HEK293 (cell line): ENCODE measurements around the gene ZFTA.

Source experiments
- CTCF ChIA-PET: fragments of 350-600 bp; formaldehyde crosslinking; extraction: SDS; loops from one replicate; lab custom pipeline; 2021; ENCODE audit warnings: antibody characterized with exemption; lab: Yijun Ruan, JAX
- POLR2A ChIA-PET: fragments of 300-600 bp; formaldehyde crosslinking; extraction: SDS; loops from one replicate; lab custom pipeline; 2020; ENCODE audit warnings: antibody characterized with exemption, inconsistent platforms; lab: Yijun Ruan, JAX
- H3K27ac ChIP-seq: fragments of 200-500 bp; sonication (Bioruptor generic); 2 replicates; pipeline ENCODE4 v1.5.1; 2014; ENCODE audit warnings: low read depth, low read length, control low read depth, inconsistent platforms; ENCODE audit errors: extremely low read depth
- H3K36me3 ChIP-seq, 2 experiments: fragments of 200-500 bp in 1 of 2; sonication (Bioruptor generic) in 1 of 2; 1 replicate in 1 of 2; 2 replicates in 1 of 2; pipeline ENCODE4 v1.5.1; 2014 to 2017; ENCODE audit warnings: inconsistent platforms in 2 of 2, low read length in 2 of 2; ENCODE audit not compliant: control insufficient read depth in 2 of 2, insufficient read depth in 1 of 2
- H3K4me1 ChIP-seq: fragments of 200-500 bp; sonication (Bioruptor generic); 2 replicates; pipeline ENCODE4 v1.5.1; 2014; ENCODE audit warnings: mild to moderate bottlenecking, low read length, inconsistent platforms; ENCODE audit not compliant: control insufficient read depth, insufficient read depth
- H3K4me3 ChIP-seq: 2 replicates; pipeline ENCODE4 v1.5.1; 2011; ENCODE audit warnings: low read depth, mild to moderate bottlenecking, control low read depth, low read length, moderate library complexity
- H3K9me3 ChIP-seq: fragments of 200-500 bp; sonication (Bioruptor generic); 2 replicates; pipeline ENCODE4 v1.5.1; 2014; ENCODE audit warnings: low read depth, low read length, inconsistent platforms; ENCODE audit not compliant: control insufficient read depth, insufficient read depth
- GLIS2 ChIP-seq: fragments of 450-650 bp; formaldehyde crosslinking; IDR thresholded peaks from 2 replicates; pipeline ENCODE4 v1.5.1; 2016; ENCODE audit warnings: missing biosample characterization, missing genetic modification characterization
- KLF1 ChIP-seq: fragments of 450-650 bp; formaldehyde crosslinking; IDR thresholded peaks from 2 replicates; pipeline ENCODE4 v1.5.1; 2016; ENCODE audit warnings: missing biosample characterization, missing genetic modification characterization
- KLF9 ChIP-seq: fragments of 450-650 bp; formaldehyde crosslinking; IDR thresholded peaks from 2 replicates; pipeline ENCODE4 v1.5.1; 2016; ENCODE audit warnings: missing biosample characterization, missing genetic modification characterization, low read depth
- OSR2 ChIP-seq: fragments of 450-650 bp; formaldehyde crosslinking; IDR thresholded peaks from 2 replicates; pipeline ENCODE4 v1.5.1; 2016; ENCODE audit warnings: missing biosample characterization, missing genetic modification characterization
- PATZ1 ChIP-seq: fragments of 450-650 bp; formaldehyde crosslinking; IDR thresholded peaks from 2 replicates; pipeline ENCODE4 v1.5.1; 2016; ENCODE audit warnings: missing biosample characterization, missing genetic modification characterization
- PBX3 ChIP-seq: sonication (generic); formaldehyde crosslinking; IDR thresholded peaks from 2 replicates; pipeline ENCODE4 v1.8.1; 2022; ENCODE audit warnings: mild to moderate bottlenecking, moderate library complexity, missing genetic modification reagents
- SP7 ChIP-seq: fragments of 450-650 bp; formaldehyde crosslinking; IDR thresholded peaks from 2 replicates; pipeline ENCODE4 v1.5.1; 2016; ENCODE audit warnings: missing biosample characterization, missing genetic modification characterization
- ZBTB20 ChIP-seq: fragments of 450-650 bp; formaldehyde crosslinking; IDR thresholded peaks from 2 replicates; pipeline ENCODE4 v1.5.1; 2016; ENCODE audit warnings: missing biosample characterization, missing genetic modification characterization
- ZBTB26 ChIP-seq: fragments of 450-650 bp; formaldehyde crosslinking; optimal IDR thresholded peaks from 2 replicates; pipeline ENCODE3; 2016; ENCODE audit warnings: missing biosample characterization, mild to moderate bottlenecking, missing genetic modification characterization
- ZBTB8A ChIP-seq: fragments of 450-650 bp; formaldehyde crosslinking; IDR thresholded peaks from 2 replicates; pipeline ENCODE4 v1.5.1; 2016; ENCODE audit warnings: missing biosample characterization, missing genetic modification characterization
- ZFHX2 ChIP-seq: fragments of 450-650 bp; formaldehyde crosslinking; conservative IDR thresholded peaks from 2 replicates; pipeline ENCODE4 v1.5.1; 2016; ENCODE audit warnings: missing biosample characterization, missing genetic modification characterization
- ZIC2 ChIP-seq: fragments of 450-650 bp; formaldehyde crosslinking; IDR thresholded peaks from 2 replicates; pipeline ENCODE4 v1.5.1; 2016; ENCODE audit warnings: missing biosample characterization, missing genetic modification characterization
- ZNF18 ChIP-seq: fragments of 450-650 bp; formaldehyde crosslinking; IDR thresholded peaks from 2 replicates; pipeline ENCODE4 v1.5.1; 2016; ENCODE audit warnings: missing biosample characterization, missing genetic modification characterization
- ZNF214 ChIP-seq: fragments of 450-650 bp; formaldehyde crosslinking; IDR thresholded peaks from 2 replicates; pipeline ENCODE4 v1.5.1; 2017; ENCODE audit warnings: missing biosample characterization, mild to moderate bottlenecking, missing genetic modification characterization, borderline replicate concordance
- ZNF292 ChIP-seq: fragments of 450-650 bp; formaldehyde crosslinking; IDR thresholded peaks from 2 replicates; pipeline ENCODE4 v1.5.1; 2016; ENCODE audit warnings: low read depth, missing biosample characterization, missing genetic modification characterization, borderline replicate concordance
- ZNF311 ChIP-seq: fragments of 450-650 bp; formaldehyde crosslinking; IDR thresholded peaks from 2 replicates; pipeline ENCODE4 v1.5.1; 2017; ENCODE audit warnings: missing biosample characterization, missing genetic modification characterization, borderline replicate concordance
- ZNF335 ChIP-seq: fragments of 450-650 bp; formaldehyde crosslinking; conservative IDR thresholded peaks from 2 replicates; pipeline ENCODE4 v1.5.1; 2016; ENCODE audit warnings: missing biosample characterization, missing genetic modification characterization
- ZNF391 ChIP-seq: fragments of 450-650 bp; formaldehyde crosslinking; IDR thresholded peaks from 2 replicates; pipeline ENCODE4 v1.5.1; 2016; ENCODE audit warnings: low read depth, missing biosample characterization, missing genetic modification characterization, borderline replicate concordance
- ZNF433 ChIP-seq: fragments of 450-650 bp; formaldehyde crosslinking; IDR thresholded peaks from 2 replicates; pipeline ENCODE4 v1.5.1; 2016; ENCODE audit warnings: missing biosample characterization, missing genetic modification characterization, low read depth
- ZNF473 ChIP-seq: fragments of 450-650 bp; formaldehyde crosslinking; IDR thresholded peaks from 2 replicates; pipeline ENCODE4 v1.5.1; 2017; ENCODE audit warnings: missing biosample characterization, missing genetic modification characterization
- ZNF624 ChIP-seq: fragments of 450-650 bp; formaldehyde crosslinking; IDR thresholded peaks from 2 replicates; pipeline ENCODE4 v1.5.1; 2017; ENCODE audit warnings: missing biosample characterization, missing genetic modification characterization
- ZNF776 ChIP-seq: fragments of 450-650 bp; formaldehyde crosslinking; IDR thresholded peaks from 2 replicates; pipeline ENCODE4 v1.5.0; 2017; ENCODE audit warnings: missing biosample characterization, missing genetic modification characterization, borderline replicate concordance

Gene ZFTA

GRCh38 chr11:63770763-63771162, 2.2 kb upstream of the ZFTA start:
- ChIA-PET POLR2A (interaction anchor here (0.6 kb wide), 1 partner anchor 218 kb away, joined by 3 read pairs; no protein-coding TSS in a partner anchor), CTCF (no interaction called here)
- TF ChIP-seq ZNF391: no peak
- TF ChIP-seq KLF9 (tag by site-specific recombination): no peak
- no peak for TF ChIP-seq ZNF473 (tag by site-specific recombination)
- Histone ChIP-seq H3K9me3 (no peaks in the 10 kb centered on the region), H3K27ac (no peak overlapping the region), H3K4me1 (no peaks in the 10 kb centered on the region), H3K36me3 (peaks cover 0 to 4% of the 10 kb centered on the region in 2 experiments; a peak in 1 of 3 replicates), H3K4me3 (no peak overlapping the region)

GRCh38 chr11:63769714-63770455, 1.3 kb upstream of the ZFTA start:
- no peak overlapping the region for H3K27ac ChIP-seq
- no peak overlapping the region for H3K4me3 ChIP-seq
- H3K9me3 ChIP-seq: no peaks in the 10 kb centered on the region
- TF ChIP-seq ZIC2 (tag by site-specific recombination): peak; percentile 55; the same call in 1 of the 2 replicates
- peak; percentile 80 for TF ChIP-seq ZNF335 (tag by site-specific recombination)
- peak; percentile 76 for TF ChIP-seq SP7
- no peak for TF ChIP-seq ZNF18 (tag by site-specific recombination)
- peaks cover 0 to 12% of the 10 kb centered on the region in 2 experiments; a peak in 1 of 3 replicates for H3K36me3 ChIP-seq
- ChIA-PET POLR2A (interaction anchor here (1.0 to 2.1 kb wide), 3 partner anchors 10 to 54 kb away, joined by 3 to 5 read pairs (median 5); no protein-coding TSS in a partner anchor), CTCF (interaction anchor here (0.5 to 2.5 kb wide), 4 partner anchors 67 to 297 kb away, joined by 3 to 14 read pairs (median 4); no protein-coding TSS in a partner anchor)
- H3K4me1 ChIP-seq: no peaks in the 10 kb centered on the region

- POLR2A ChIA-PET: interaction anchor here (1.0 to 2.3 kb wide), 6 partner anchors 10 to 176 kb away, joined by 3 to 10 read pairs (median 6); partner anchors contain the start of genes MARK2 and RTN3
- CTCF ChIA-PET: interaction anchor here (0.7 to 2.7 kb wide), 8 partner anchors 9 to 847 kb away, joined by 3 to 14 read pairs (median 4); no protein-coding TSS in a partner anchor
- TF ChIP-seq ZNF214 (tag by site-specific recombination): no peak
- peak; percentile 51; the same call in 1 of the 2 replicates for TF ChIP-seq KLF9 (tag by site-specific recombination)
- TF ChIP-seq ZNF624 (tag by site-specific recombination): no peak
- no peak for TF ChIP-seq ZBTB8A
- no peak for TF ChIP-seq ZNF433 (tag by site-specific recombination)
- no peak for TF ChIP-seq ZNF311
- 0 out of 2 replicates have a peak, but pooled peaks have one; percentile 22 for TF ChIP-seq OSR2 (tag by site-specific recombination)
- peak; percentile 55 for TF ChIP-seq ZFHX2 (tag by site-specific recombination)
- no peak for TF ChIP-seq ZNF776
- no peak for TF ChIP-seq PBX3
- peak; percentile 38 for TF ChIP-seq ZBTB26
- peak; percentile 12; the same call in 1 of the 2 replicates for TF ChIP-seq PATZ1
- 0 out of 2 replicates have a peak, but pooled peaks have one; percentile 49 for TF ChIP-seq KLF1 (tag by site-specific recombination)
- no peak for TF ChIP-seq ZNF292
- TF ChIP-seq GLIS2 (tag by site-specific recombination): peak; percentile 56; the same call in 1 of the 2 replicates
- TF ChIP-seq ZBTB20 (tag by site-specific recombination): peak; percentile 66
These were observed 603 bp upstream of the ZFTA start for GRCh38 chr11:63769042-63769713.

More at GRCh38 chr11:63769042-63769713, 603 bp upstream of the ZFTA start:
- peak overlapping the region; percentile 68; the same call in 1 of the 2 replicates for H3K27ac ChIP-seq
- no peaks in the 10 kb centered on the region for H3K9me3 ChIP-seq
- H3K4me3 ChIP-seq: peak overlapping the region; percentile 51
- H3K4me1 ChIP-seq: no peaks in the 10 kb centered on the region
- H3K36me3 ChIP-seq: peaks cover 0 to 17% of the 10 kb centered on the region in 2 experiments; a peak in 1 of 3 replicates
